Esophagus muscularis mucosa (tissue), 4 donors: ENCODE data around the gene C11orf24.

ENCODE experiments used
- CTCF ChIP-seq, 3 experiments: fragments of 200-600 bp in 2 of 3; fragments of 450-650 bp in 1 of 3; sonication (generic) in 2 of 3; IDR thresholded peaks; one replicate each; pipeline ENCODE4 v1.5.1; 2017 to 2019; ENCODE audit warnings: antibody characterized with exemption in 3 of 3, mild to moderate bottlenecking in 2 of 3, moderate library complexity in 1 of 3
- EP300 ChIP-seq: sonication (generic); formaldehyde crosslinking; IDR thresholded peaks from one replicate; pipeline ENCODE4 v1.6.1; 2017; ENCODE audit warnings: antibody characterized with exemption
- POLR2A ChIP-seq: fragments of 450-650 bp; IDR thresholded peaks from one replicate; pipeline ENCODE4 v1.6.1; 2017; ENCODE audit warnings: antibody characterized with exemption, moderate library complexity, mild to moderate bottlenecking, low read depth
- POLR2AphosphoS5 ChIP-seq, 2 donors: sonication (generic); formaldehyde crosslinking; IDR thresholded peaks; one replicate each; pipeline ENCODE4 v1.6.1; 2017; ENCODE audit warnings: antibody characterized with exemption in 2 of 2

- no peak for TF ChIP-seq CTCF (IDR thresholded peaks at IDR 0.05)
- TF ChIP-seq POLR2A: no peak
- TF ChIP-seq POLR2AphosphoS5 (IDR thresholded peaks at IDR 0.05): peak in 1 of 2 donors; percentile 21
- no peak for TF ChIP-seq EP300
Observed at GRCh38 chr11:68269414-68270081, 2.2 kb downstream of the C11orf24 start.
